Erythroblast (primary cell): Measurements from ENCODE around the gene TNFRSF17.

Experiments used
- GATA1 ChIP-seq: IDR thresholded peaks from 2 replicates; pipeline ENCODE4 v1.6.1; 2011; ENCODE audit warnings: low read depth, mild to moderate bottlenecking, control low read depth, low read length, moderate library complexity
- POLR2A ChIP-seq: IDR thresholded peaks from 2 replicates; pipeline ENCODE4 v1.6.1; 2011; ENCODE audit warnings: mild to moderate bottlenecking, low read length

- TF ChIP-seq POLR2A, result no peak
- TF ChIP-seq GATA1, result no peak
Measured at GRCh38 chr16:11950388-11950787, 14.6 kb upstream of the TNFRSF17 start.
